ENCODE results near the gene DDAH1.

Gene DDAH1

DNA sequence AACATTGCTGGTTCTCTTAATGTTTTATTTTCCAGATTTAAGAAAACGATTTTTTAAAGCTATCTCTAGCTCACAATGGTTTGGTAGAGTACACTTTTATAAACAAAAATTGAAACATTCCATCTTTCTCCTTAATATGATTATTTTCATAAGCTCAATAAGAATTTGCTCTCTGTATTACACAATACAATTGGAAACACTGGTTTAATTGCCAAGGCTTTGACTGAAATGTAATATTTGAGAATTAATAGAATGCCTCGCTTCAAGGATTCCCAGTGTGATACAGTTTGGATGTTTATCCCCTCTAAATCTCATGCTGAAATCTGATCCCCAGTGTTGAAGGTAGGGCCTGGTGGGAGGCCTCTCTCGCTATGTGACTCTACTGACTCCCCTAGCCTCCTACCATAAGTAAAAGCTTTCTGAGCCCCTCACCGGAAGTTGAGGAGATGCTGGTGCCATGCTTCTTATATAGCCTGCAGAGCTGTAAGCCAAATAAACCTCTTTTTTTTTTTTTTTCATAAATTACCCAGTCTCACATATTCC is 67.4 kb downstream of the DDAH1 start:
- TF ChIP-seq, protein P1, sequence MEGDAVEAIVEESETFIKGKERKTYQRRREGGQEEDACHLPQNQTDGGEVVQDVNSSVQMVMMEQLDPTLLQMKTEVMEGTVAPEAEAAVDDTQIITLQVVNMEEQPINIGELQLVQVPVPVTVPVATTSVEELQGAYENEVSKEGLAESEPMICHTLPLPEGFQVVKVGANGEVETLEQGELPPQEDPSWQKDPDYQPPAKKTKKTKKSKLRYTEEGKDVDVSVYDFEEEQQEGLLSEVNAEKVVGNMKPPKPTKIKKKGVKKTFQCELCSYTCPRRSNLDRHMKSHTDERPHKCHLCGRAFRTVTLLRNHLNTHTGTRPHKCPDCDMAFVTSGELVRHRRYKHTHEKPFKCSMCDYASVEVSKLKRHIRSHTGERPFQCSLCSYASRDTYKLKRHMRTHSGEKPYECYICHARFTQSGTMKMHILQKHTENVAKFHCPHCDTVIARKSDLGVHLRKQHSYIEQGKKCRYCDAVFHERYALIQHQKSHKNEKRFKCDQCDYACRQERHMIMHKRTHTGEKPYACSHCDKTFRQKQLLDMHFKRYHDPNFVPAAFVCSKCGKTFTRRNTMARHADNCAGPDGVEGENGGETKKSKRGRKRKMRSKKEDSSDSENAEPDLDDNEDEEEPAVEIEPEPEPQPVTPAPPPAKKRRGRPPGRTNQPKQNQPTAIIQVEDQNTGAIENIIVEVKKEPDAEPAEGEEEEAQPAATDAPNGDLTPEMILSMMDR (conservative IDR thresholded peaks at IDR 0.05; ENCODE audit: low read length), result no peak
- H3K9me3 ChIP-seq (ENCODE audit: insufficient read depth, low read depth, low read length), result no peaks in the 10 kb centered on the region
- no peaks in the 10 kb centered on the region for H3K79me2 ChIP-seq (ENCODE audit: insufficient read depth, low read length)

GRCh38 chr1:85396194-85396593 is 68.8 kb downstream of the DDAH1 start:
- H3K9me2 ChIP-seq (replicated peaks; ENCODE audit: low read depth, low read length), result no peaks in the 10 kb centered on the region
- no peak overlapping the region for H3K4me2 ChIP-seq (ENCODE audit: low read depth, low read length, poor library complexity, severe bottlenecking)
- H3K79me2 ChIP-seq (ENCODE audit: insufficient read depth, low read length), result no peaks in the 10 kb centered on the region
- no peaks in the 10 kb centered on the region for H4K20me1 ChIP-seq (ENCODE audit: insufficient read depth, low read length, poor library complexity, severe bottlenecking)
- no peak overlapping the region for H3K9ac ChIP-seq (ENCODE audit: low read depth, low read length, poor library complexity, severe bottlenecking)
- H3K27me3 ChIP-seq (ENCODE audit: insufficient read depth, low read length, poor library complexity, severe bottlenecking), result no peaks in the 10 kb centered on the region
- H3K9me3 ChIP-seq (ENCODE audit: insufficient read depth, low read depth, low read length), result no peaks in the 10 kb centered on the region
- H3K4me1 ChIP-seq (ENCODE audit: insufficient read depth, low read length, poor library complexity, severe bottlenecking), result no peaks in the 10 kb centered on the region
- no peaks in the 10 kb centered on the region for H3F3A ChIP-seq (ENCODE audit: low read depth)
- no peak overlapping the region for H3K4me3 ChIP-seq (ENCODE audit: low read length, poor library complexity, severe bottlenecking)
- H3K36me3 ChIP-seq (ENCODE audit: insufficient read depth, low read length), result no peaks in the 10 kb centered on the region
- no peak for TF ChIP-seq EZH2phosphoT487 (IDR thresholded peaks at IDR 0.05; ENCODE audit: borderline replicate concordance)
- TF ChIP-seq, protein P1 (conservative IDR thresholded peaks at IDR 0.05; ENCODE audit: low read length), result no peak
- no peak overlapping the region for H2AFZ ChIP-seq (ENCODE audit: low read length)

More for the DNA sequence above, 67.4 kb downstream of the DDAH1 start:
- Histone ChIP-seq H4K20me1 (ENCODE audit: insufficient read depth, low read length, poor library complexity, severe bottlenecking) (no peaks in the 10 kb centered on the region), H2AFZ (ENCODE audit: low read length) (no peak overlapping the region), H3K4me1 (ENCODE audit: insufficient read depth, low read length, poor library complexity, severe bottlenecking) (no peaks in the 10 kb centered on the region), H3K9me2 (replicated peaks; ENCODE audit: low read depth, low read length) (no peaks in the 10 kb centered on the region), H3K4me3 (ENCODE audit: low read length, poor library complexity, severe bottlenecking) (no peak overlapping the region), H3K27me3 (ENCODE audit: insufficient read depth, low read length, poor library complexity, severe bottlenecking) (no peaks in the 10 kb centered on the region), H3K9ac (ENCODE audit: low read depth, low read length, poor library complexity, severe bottlenecking) (no peak overlapping the region), H3K4me2 (ENCODE audit: low read depth, low read length, poor library complexity, severe bottlenecking) (no peak overlapping the region), H3K36me3 (ENCODE audit: insufficient read depth, low read length) (no peaks in the 10 kb centered on the region), H3F3A (ENCODE audit: low read depth) (no peaks in the 10 kb centered on the region)

DNA sequence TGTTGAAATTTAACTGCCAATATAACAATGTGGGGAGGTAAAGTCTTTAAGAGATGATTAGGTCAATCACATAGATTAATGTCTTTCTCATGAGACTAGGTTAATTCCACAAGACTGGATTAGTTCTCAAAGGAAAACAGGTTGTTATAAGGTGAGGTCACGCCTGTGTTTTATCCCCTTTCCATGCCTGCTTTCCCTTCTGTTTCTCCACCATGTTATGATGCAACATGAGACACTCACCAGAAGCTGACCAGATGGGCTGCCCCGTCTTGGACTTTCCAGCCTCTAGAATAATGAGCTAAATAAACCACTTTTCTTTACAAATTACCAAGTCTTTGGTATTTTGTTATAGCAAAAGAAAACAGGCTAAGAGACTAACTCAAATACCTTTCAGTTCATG is 70.8 kb downstream of the DDAH1 start:
- no peaks in the 10 kb centered on the region for H3K9me2 ChIP-seq (replicated peaks; ENCODE audit: low read depth, low read length)
- H3K27me3 ChIP-seq (ENCODE audit: insufficient read depth, low read length, poor library complexity, severe bottlenecking), result no peaks in the 10 kb centered on the region
- no peaks in the 10 kb centered on the region for H4K20me1 ChIP-seq (ENCODE audit: insufficient read depth, low read length, poor library complexity, severe bottlenecking)
- no peaks in the 10 kb centered on the region for H3F3A ChIP-seq (ENCODE audit: low read depth)
- H2AFZ ChIP-seq (ENCODE audit: low read length), result no peak overlapping the region
- H3K4me1 ChIP-seq (ENCODE audit: insufficient read depth, low read length, poor library complexity, severe bottlenecking), result no peaks in the 10 kb centered on the region
- no peaks in the 10 kb centered on the region for H3K79me2 ChIP-seq (ENCODE audit: insufficient read depth, low read length)
- no peak overlapping the region for H3K4me2 ChIP-seq (ENCODE audit: low read depth, low read length, poor library complexity, severe bottlenecking)
- H3K9ac ChIP-seq (ENCODE audit: low read depth, low read length, poor library complexity, severe bottlenecking), result no peak overlapping the region
- no peaks in the 10 kb centered on the region; the same call in 1 of the 2 replicates for H3K36me3 ChIP-seq (ENCODE audit: insufficient read depth, low read length)
- no peak for TF ChIP-seq EZH2phosphoT487 (IDR thresholded peaks at IDR 0.05; ENCODE audit: borderline replicate concordance)
- TF ChIP-seq, protein P1 (conservative IDR thresholded peaks at IDR 0.05; ENCODE audit: low read length), result no peak
- no peaks in the 10 kb centered on the region for H3K9me3 ChIP-seq (ENCODE audit: insufficient read depth, low read depth, low read length)
- no peak overlapping the region for H3K4me3 ChIP-seq (ENCODE audit: low read length, poor library complexity, severe bottlenecking)
